HG03196 (cell line): ENCODE results near the gene ADGRD1.
"Not testable (repeated sequence)": the region's sequence is repeated elsewhere in the genome, so short reads cannot be mapped to it uniquely, and the experiment has no call there.

Experiments
- ATAC-seq: cut with Tn5 transposase; IDR thresholded peaks from one replicate; pipeline ENCODE4 v1.9.1; 2021; ENCODE audit not compliant: unreplicated experiment

ADGRD1 gene

GRCh38 chr12:130982565-130983225 lies 29.0 kb downstream of the ADGRD1 start:
- no peak for ATAC-seq

- no peak for ATAC-seq
Measured at GRCh38 chr12:130983328-130984017, 29.8 kb downstream of the ADGRD1 start.

- no peak for ATAC-seq
Measured at GRCh38 chr12:130984183-130985058, 30.7 kb downstream of the ADGRD1 start.

GRCh38 chr12:130987151-130987931 lies 33.6 kb downstream of the ADGRD1 start:
- ATAC-seq: no peak

- ATAC-seq: no peak
Measured at GRCh38 chr12:130988261-130988660, 34.6 kb downstream of the ADGRD1 start.

- no peak for ATAC-seq
Measured at GRCh38 chr12:130988751-130989150, 35.0 kb downstream of the ADGRD1 start.

- ATAC-seq: no peak
Measured at GRCh38 chr12:130989391-130989790, 35.7 kb downstream of the ADGRD1 start.

GRCh38 chr12:130990034-130990433 lies 36.3 kb downstream of the ADGRD1 start:
- no peak for ATAC-seq

GRCh38 chr12:130992448-130992847 lies 38.7 kb downstream of the ADGRD1 start:
- no peak for ATAC-seq

GRCh38 chr12:130992979-130993538 lies 39.4 kb downstream of the ADGRD1 start:
- no peak for ATAC-seq

GRCh38 chr12:130993759-130994670 lies 40.3 kb downstream of the ADGRD1 start:
- no peak for ATAC-seq

- ATAC-seq: no peak
Measured at GRCh38 chr12:130994821-130995375, 41.2 kb downstream of the ADGRD1 start.

- ATAC-seq: not testable (repeated sequence)
Measured at GRCh38 chr12:130995386-130995969, 41.8 kb downstream of the ADGRD1 start.

- ATAC-seq: no peak
Measured at GRCh38 chr12:130998136-130998535, 44.4 kb downstream of the ADGRD1 start.

GRCh38 chr12:131000000-131000486 lies 46.3 kb downstream of the ADGRD1 start:
- no peak for ATAC-seq

- no peak for ATAC-seq
Measured at GRCh38 chr12:131001493-131001892, 47.8 kb downstream of the ADGRD1 start.

- peak; percentile 68 for ATAC-seq
Measured at GRCh38 chr12:131002216-131002631, 48.5 kb downstream of the ADGRD1 start.

GRCh38 chr12:131003036-131003715 lies 49.5 kb downstream of the ADGRD1 start:
- no peak for ATAC-seq
